HUES6 (cell line): Measurements from ENCODE around the gene SF1.

Source experiments
- H3K27ac ChIP-seq: 2 replicates; pipeline ENCODE4 v1.7.0; 2013; ENCODE audit warnings: low read depth, mild to moderate bottlenecking, low read length, inconsistent platforms
- H3K27me3 ChIP-seq: 2 replicates; pipeline ENCODE4 v1.6.1; 2013; ENCODE audit warnings: low read length; ENCODE audit not compliant: control insufficient read depth, insufficient read depth
- H3K36me3 ChIP-seq: 2 replicates; pipeline ENCODE4 v1.6.1; 2013; ENCODE audit warnings: low read length; ENCODE audit not compliant: control insufficient read depth, insufficient read depth
- H3K4me1 ChIP-seq: 2 replicates; pipeline ENCODE4 v1.6.1; 2013; ENCODE audit warnings: low read length; ENCODE audit not compliant: control insufficient read depth, insufficient read depth
- H3K4me3 ChIP-seq: 2 replicates; pipeline ENCODE4 v1.5.1; 2013; ENCODE audit warnings: low read depth, low read length
- H3K9ac ChIP-seq: one replicate; pipeline ENCODE4 v1.6.1; 2013; ENCODE audit warnings: mild to moderate bottlenecking, low read length
- H3K9me3 ChIP-seq: 2 replicates; pipeline ENCODE4 v1.6.1; 2013; ENCODE audit warnings: low read depth, low read length; ENCODE audit not compliant: control insufficient read depth, insufficient read depth

SF1 gene

GRCh38 chr11:64726211-64726641, 52.1 kb downstream of the SF1 start:
- H3K4me3 ChIP-seq: no peak overlapping the region
- H3K27ac ChIP-seq: no peak overlapping the region
- peaks cover 21% of the 10 kb centered on the region for H3K27me3 ChIP-seq
- H3K9ac ChIP-seq: no peak overlapping the region
- no peaks in the 10 kb centered on the region for H3K36me3 ChIP-seq
- H3K9me3 ChIP-seq: no peaks in the 10 kb centered on the region
- H3K4me1 ChIP-seq: peaks cover 37% of the 10 kb centered on the region

DNA sequence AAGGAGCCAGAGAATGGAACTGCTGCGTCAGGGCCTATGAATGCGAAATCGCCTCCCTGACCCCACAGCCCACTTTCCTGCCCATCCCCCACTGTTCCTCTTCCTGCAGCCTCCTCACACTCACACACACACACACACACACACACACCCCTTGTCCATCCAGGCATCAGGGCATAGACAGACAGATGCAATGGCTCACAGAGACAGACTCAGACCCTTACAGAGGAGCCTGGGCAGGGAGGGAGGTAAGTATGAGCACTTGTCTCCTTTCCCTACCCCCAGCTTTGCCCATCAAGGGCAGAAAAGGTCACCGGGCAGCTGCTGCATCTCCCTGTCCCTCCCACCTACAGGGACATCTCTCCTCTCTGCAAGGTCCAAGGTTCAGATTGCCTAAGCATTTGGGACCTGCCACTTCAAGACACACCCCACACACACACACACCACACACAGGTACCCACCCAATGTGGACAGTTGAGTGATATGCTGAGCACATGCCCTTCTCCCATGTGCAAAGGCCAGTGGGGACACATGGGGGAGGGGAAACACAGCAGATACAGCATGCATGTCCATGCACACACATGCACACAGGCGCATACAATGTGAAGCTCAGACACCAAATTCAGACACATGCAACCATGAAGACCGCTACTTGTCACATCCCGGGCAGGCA, 53.3 kb downstream of the SF1 start:
- Histone ChIP-seq H3K4me3 (no peak overlapping the region), H3K36me3 (no peaks in the 10 kb centered on the region), H3K27me3 (peaks cover 27% of the 10 kb centered on the region), H3K9ac (no peak overlapping the region), H3K4me1 (peaks cover 30% of the 10 kb centered on the region), H3K27ac (no peak overlapping the region), H3K9me3 (no peaks in the 10 kb centered on the region)

GRCh38 chr11:64723907-64724862, 54.2 kb downstream of the SF1 start:
- Histone ChIP-seq H3K4me3 (no peak overlapping the region), H3K27me3 (peaks cover 35% of the 10 kb centered on the region), H3K27ac (no peak overlapping the region), H3K9me3 (no peaks in the 10 kb centered on the region), H3K4me1 (peaks cover 29% of the 10 kb centered on the region), H3K9ac (no peak overlapping the region), H3K36me3 (no peaks in the 10 kb centered on the region)

DNA sequence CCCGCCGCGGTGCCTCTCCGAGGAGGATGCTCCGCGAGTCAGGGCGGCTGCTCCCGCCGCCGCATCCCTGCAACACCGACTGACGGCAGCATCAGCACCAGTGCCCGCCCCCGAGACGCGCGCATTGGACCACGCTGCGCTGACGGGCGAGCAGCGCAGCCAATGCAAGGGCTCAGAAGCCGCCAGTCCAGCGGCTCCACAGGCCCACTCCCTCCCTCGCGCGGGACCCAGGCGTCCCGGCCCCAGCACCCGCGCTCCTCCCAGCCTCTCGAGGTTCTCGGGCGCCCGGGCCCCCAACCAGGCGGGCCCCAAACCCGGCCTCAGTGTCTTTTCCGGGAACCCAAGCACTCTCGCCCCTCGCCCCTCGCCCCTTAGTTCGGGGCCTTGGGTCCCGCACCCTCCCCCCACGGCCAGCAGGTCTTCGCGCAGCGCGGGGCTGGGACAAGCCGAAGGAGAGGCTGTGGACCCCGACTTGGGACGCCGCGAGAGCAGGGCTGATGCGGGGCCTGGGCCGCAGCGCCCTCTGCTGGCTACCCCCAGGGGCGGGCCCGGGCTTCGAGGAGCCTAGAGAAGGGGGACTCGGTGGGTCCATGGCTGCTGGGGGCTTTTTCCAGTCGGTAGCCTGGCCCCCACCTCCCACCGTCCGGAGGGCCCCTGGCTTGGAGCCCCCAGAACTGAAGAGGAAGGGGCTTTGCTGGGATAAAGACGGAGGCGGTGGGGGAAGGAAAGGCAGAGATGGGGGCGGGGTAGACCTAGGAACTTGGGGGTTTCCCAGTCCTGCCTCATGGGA, 55.0 kb downstream of the SF1 start, which contains the start of gene NRXN2:
NRXN2 (minus strand) TSS at position 81 of the 790 bp plus-strand sequence. CDS start 9,498 bp downstream, outside the sequence.
- Histone ChIP-seq H3K4me3 (peak within 1 kb of the TSS; percentile 72), H3K36me3 (no peaks in the 10 kb centered on the region), H3K27me3 (peaks cover 43% of the 10 kb centered on the region), H3K9me3 (no peaks in the 10 kb centered on the region), H3K27ac (no peak within 1 kb of the TSS), H3K4me1 (peaks cover 29% of the 10 kb centered on the region), H3K9ac (peak within 1 kb of the TSS; percentile 45)

DNA sequence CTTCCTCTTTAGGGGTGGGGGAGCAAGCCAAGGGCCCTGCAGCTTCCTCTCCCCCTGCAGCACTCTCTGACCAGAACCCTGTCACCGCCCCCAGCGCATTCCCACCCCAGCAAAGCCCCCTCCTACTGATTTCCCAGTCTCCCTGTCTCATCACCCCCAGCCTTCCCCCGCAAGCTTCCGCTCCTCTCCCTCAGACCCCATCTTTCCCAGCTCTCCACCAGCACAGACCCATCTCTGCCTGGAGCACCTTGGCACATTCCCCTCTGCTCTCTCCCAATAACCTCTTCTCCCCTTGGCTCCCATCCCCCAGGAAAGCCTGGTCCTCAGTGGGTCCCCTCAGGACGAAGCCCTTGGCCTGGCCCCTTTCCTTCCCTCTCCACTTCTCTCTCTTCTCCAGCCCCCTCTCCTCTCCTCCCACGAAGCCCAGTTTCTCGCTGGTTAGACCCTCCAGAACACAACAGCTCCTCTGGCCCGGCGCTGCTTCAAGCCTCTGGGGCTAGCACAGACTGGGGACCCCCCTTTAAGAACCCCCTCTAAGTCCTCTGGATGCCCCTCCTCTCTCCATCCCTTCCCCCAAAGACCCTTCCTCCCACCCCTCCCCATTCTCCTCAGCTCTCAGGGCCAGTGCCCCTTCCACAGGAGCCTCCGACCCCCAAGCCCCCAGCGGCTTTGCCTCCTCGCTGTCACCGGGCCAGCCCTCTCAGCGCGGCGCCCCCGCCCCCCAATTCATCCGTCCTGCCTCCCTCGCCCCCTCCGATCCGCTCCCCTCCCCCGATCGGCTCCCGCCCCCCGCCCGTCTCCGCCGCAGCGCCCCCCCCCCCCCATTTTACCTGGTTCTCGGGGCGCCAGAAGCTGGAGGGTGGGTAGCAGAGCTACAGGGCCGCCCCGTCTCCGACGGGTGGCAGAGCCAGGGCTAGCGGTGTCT, 55.9 kb downstream of the SF1 start:
- H3K4me3 ChIP-seq: no peak overlapping the region
- H3K9ac ChIP-seq: no peak overlapping the region
- H3K27ac ChIP-seq: no peak overlapping the region
- H3K36me3 ChIP-seq: no peaks in the 10 kb centered on the region
- H3K4me1 ChIP-seq: peaks cover 29% of the 10 kb centered on the region
- H3K9me3 ChIP-seq: no peaks in the 10 kb centered on the region
- peaks cover 52% of the 10 kb centered on the region for H3K27me3 ChIP-seq

- H3K27ac ChIP-seq: no peak overlapping the region
- H3K36me3 ChIP-seq: no peaks in the 10 kb centered on the region
- H3K4me3 ChIP-seq: no peak overlapping the region
- H3K9ac ChIP-seq: no peak overlapping the region
- H3K9me3 ChIP-seq: no peaks in the 10 kb centered on the region
- peaks cover 63% of the 10 kb centered on the region for H3K27me3 ChIP-seq
- peaks cover 25% of the 10 kb centered on the region for H3K4me1 ChIP-seq
These were observed 57.0 kb downstream of the SF1 start for GRCh38 chr11:64721359-64721699.

GRCh38 chr11:64720640-64721358, 57.5 kb downstream of the SF1 start:
- Histone ChIP-seq H3K4me1 (peaks cover 20% of the 10 kb centered on the region), H3K36me3 (no peaks in the 10 kb centered on the region), H3K9ac (no peak overlapping the region), H3K27ac (no peak overlapping the region), H3K27me3 (peaks cover 69% of the 10 kb centered on the region), H3K4me3 (no peak overlapping the region), H3K9me3 (no peaks in the 10 kb centered on the region)

- no peak overlapping the region for H3K9ac ChIP-seq
- peaks cover 14% of the 10 kb centered on the region for H3K4me1 ChIP-seq
- no peaks in the 10 kb centered on the region for H3K36me3 ChIP-seq
- no peak overlapping the region for H3K27ac ChIP-seq
- H3K9me3 ChIP-seq: no peaks in the 10 kb centered on the region
- H3K4me3 ChIP-seq: no peak overlapping the region
- H3K27me3 ChIP-seq: peaks cover 75% of the 10 kb centered on the region
These were observed 58.2 kb downstream of the SF1 start for GRCh38 chr11:64720167-64720566.

DNA sequence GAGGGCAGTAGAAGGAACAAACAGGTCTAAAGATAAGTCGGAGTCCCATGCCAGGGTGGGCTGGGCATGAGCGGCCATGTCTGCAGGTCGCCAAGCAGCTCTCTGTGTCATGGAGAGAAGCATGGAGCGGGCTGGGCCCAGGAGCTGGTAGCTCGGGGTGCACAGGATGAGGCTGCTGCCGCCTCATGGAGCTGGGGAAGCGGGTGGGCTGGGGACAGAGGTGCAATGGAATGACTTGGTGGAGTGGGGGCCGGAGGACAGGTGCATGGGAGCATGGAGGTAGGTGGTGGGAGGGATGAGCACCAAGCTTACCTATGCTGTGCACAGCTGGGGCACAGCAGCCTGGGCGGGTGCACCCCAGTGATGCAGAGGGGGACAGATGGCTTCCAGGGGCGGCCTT, 58.9 kb downstream of the SF1 start:
- Histone ChIP-seq H3K4me3 (no peak overlapping the region), H3K9me3 (no peaks in the 10 kb centered on the region), H3K27me3 (peaks cover 82% of the 10 kb centered on the region), H3K9ac (no peak overlapping the region), H3K27ac (no peak overlapping the region), H3K36me3 (no peaks in the 10 kb centered on the region), H3K4me1 (peaks cover 9% of the 10 kb centered on the region)

DNA sequence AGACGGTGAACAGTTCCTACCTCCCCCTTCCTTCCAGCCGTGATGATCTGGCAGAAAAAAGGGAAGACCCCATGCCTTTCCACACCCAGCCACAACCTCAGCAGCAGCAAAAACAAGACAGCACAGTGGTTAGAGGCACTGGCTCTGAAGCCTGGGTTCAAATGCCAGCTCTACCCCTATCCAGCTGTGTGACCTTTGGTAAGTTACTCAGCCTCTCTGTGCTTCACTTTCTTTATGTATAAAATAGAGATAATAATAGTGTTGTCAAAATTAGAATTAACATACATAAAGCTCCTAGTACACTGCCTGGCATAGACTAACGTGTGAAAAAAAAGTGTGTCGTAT, 59.6 kb downstream of the SF1 start:
- H3K36me3 ChIP-seq: no peaks in the 10 kb centered on the region
- no peak overlapping the region for H3K27ac ChIP-seq
- no peak overlapping the region for H3K4me3 ChIP-seq
- no peaks in the 10 kb centered on the region for H3K9me3 ChIP-seq
- H3K9ac ChIP-seq: no peak overlapping the region
- H3K27me3 ChIP-seq: peaks cover 89% of the 10 kb centered on the region
- peaks cover 5% of the 10 kb centered on the region for H3K4me1 ChIP-seq
